Heart left ventricle (tissue), 16 donors: Measurements from ENCODE around the gene MDH2. TPM values are rescaled to one million over a fixed set of nuclear protein-coding genes. Genes with fewer than 3 reads are reported as not detected.
"Not testable (repeated sequence)": the region's sequence is repeated elsewhere in the genome, so short reads cannot be mapped to it uniquely, and the experiment has no call there.

ENCODE experiments used
- ATAC-seq, 4 donors: fragments of 200-7000 bp; cut with Tn5 transposase; one replicate each; pipeline ENCODE4 v1.9.1; 2020 to 2022; ENCODE audit warnings: moderate library complexity in 4 of 4, mild to moderate bottlenecking in 3 of 4, moderate number of reproducible peaks in 1 of 4
- DNase-seq, 5 donors: peaks; one replicate each; pipeline ENCODE4 v3.0.0-alpha.2; 2020
- H3K27ac ChIP-seq, 12 donors: fragments of 200-600 bp; sonication (generic) in 4 of 12; one replicate each; pipeline versions ENCODE4 v1.5.0 to v1.8.0; 2016 to 2022; ENCODE audit warnings: mild to moderate bottlenecking in 2 of 12
- H3K27me3 ChIP-seq, 9 donors: fragments of 200-600 bp; sonication (generic) in 2 of 9; one replicate each; pipeline versions ENCODE4 v1.5.1 to v1.8.0; 2016 to 2022; ENCODE audit warnings: mild to moderate bottlenecking in 3 of 9
- H3K36me3 ChIP-seq, 9 donors: fragments of 200-600 bp; sonication (generic) in 2 of 9; one replicate each; pipeline versions ENCODE4 v1.5.0 to v1.8.0; 2018 to 2022; ENCODE audit warnings: mild to moderate bottlenecking in 2 of 9
- H3K4me1 ChIP-seq, 12 donors: fragments of 200-600 bp; sonication (generic) in 4 of 12; one replicate each; pipeline versions ENCODE4 v1.5.0 to v1.8.0; 2016 to 2022; ENCODE audit warnings: mild to moderate bottlenecking in 3 of 12
- H3K4me3 ChIP-seq, 12 donors: fragments of 200-600 bp; sonication (generic) in 4 of 12; one replicate each; pipeline versions ENCODE4 v1.5.0 to v1.8.0; 2017 to 2022; ENCODE audit warnings: mild to moderate bottlenecking in 9 of 12, moderate library complexity in 4 of 12
- H3K9me3 ChIP-seq, 12 donors: fragments of 200-600 bp; sonication (generic) in 4 of 12; one replicate each; pipeline versions ENCODE4 v1.5.0 to v1.8.0; 2016 to 2022; ENCODE audit warnings: mild to moderate bottlenecking in 1 of 12
- CTCF ChIP-seq, 12 donors: fragments of 200-600 bp; sonication (generic) in 4 of 12; IDR thresholded peaks; one replicate each; pipeline versions ENCODE4 v1.5.0 to v1.8.0; 2018 to 2022; ENCODE audit warnings: antibody characterized with exemption in 12 of 12, mild to moderate bottlenecking in 5 of 12
- POLR2A ChIP-seq, 2 donors: fragments of 450-650 bp; IDR thresholded peaks; one replicate each; pipeline ENCODE4 v1.6.1; 2017; ENCODE audit warnings: antibody characterized with exemption in 2 of 2, mild to moderate bottlenecking in 2 of 2, moderate library complexity in 2 of 2
- whole genome bisulfite sequencing, 4 donors: extraction: QIAGEN DNeasy Blood & Tissue Kit in 2 of 4; methylation state at CpG; one replicate each; pipeline versions ENCODE4 v1.1.5 to v1.1.7; 2013 to 2018; 5-methylcytosine and 5-hydroxymethylcytosine counted together
- intact Hi-C, 10 donors: fragments of 100-400 bp; cut with DNase I; formaldehyde crosslinking; loops; one replicate each; pipeline versions ENCODE4 v1.11.1 to v1.14.2; 2022
- polyA plus RNA-seq, 2 donors: library from polyadenylated mRNA; stranded (reverse); fragments of 200-250 nt; gene quantifications; one replicate each; pipeline ENCODE4 v1.2.3, GENCODE V29; 2013
- total RNA-seq, 9 donors: library from RNA; depleted of rRNA in 2 of 9; stranded (reverse); fragments of >200 nt in 2 of 9; fragmentation: NEBNext Ultra II Directional in 3 of 9; extraction: Animal tissue kit (Norgen Biotek cat#: 25700) in 3 of 9; gene quantifications; one replicate each; pipeline versions ENCODE4 v1.1.0 to v1.2.4, GENCODE V29; 2016 to 2023
- donor health status: ischemic (EF 13 %, LVEDD 7.1; RV severe dilation, severe dysfunction).
- donor health status: healthy with polysubstance abuse.
- donor health status: DM: no; HTN: yes; CAD: no.
- donor health status: DM: no; HTN: no; CAD: no.
- donor health status: ischemic (EF 25% LVEDD 6.9; RV normal size, moderate dysfunction).
- donor health status: ischemic (EF 25% LVEDD 5.7; RV mildly dilated, moderate dysfunction).
- donor health status: healthy.
- donor health status: DM: yes; HTN: yes; CAD: no.
- donor health status: ischemic (EF 35%, LVEDD 5.7; RV mildly dilated, moderate dysfunction).
- donor health status: nonischemic (EF 11% LVEDD 7.7; RV severe dilation, severe dysfunction).
- donor health status: DM: yes; HTN: yes; CAD: no.
- donor health status: PGD.
- donor health status: ischemic (EF 29% LVEDD 5.4; RV normal size, mild dysfunction).
- donor health status: nonischemic (EF 23%, LVEDD 6.1; RV moderate dilation, normal function).

MDH2 gene
- total and polyA plus RNA-seq, 11 donors = 140 to 591 (median 393) TPM

- Histone ChIP-seq H3K27ac (no peak overlapping the region), H3K4me1 (peaks cover 0 to 5% (median 0%) of the 10 kb centered on the region in 12 donors), H3K9me3 (no peaks in the 10 kb centered on the region), H3K36me3 (peaks cover 0 to 52% (median 30%) of the 10 kb centered on the region in 9 donors), H3K27me3 (no peaks in the 10 kb centered on the region), H3K4me3 (no peak overlapping the region)
- 91 to 98% (median 96%) methylated on average over 3 of the region's 3 CpGs for WGBS, 4 donors
- intact Hi-C loops = no loop called here
- TF ChIP-seq POLR2A (IDR thresholded peaks at IDR 0.05) (no peak), CTCF (IDR thresholded peaks at IDR 0.05) (no peak)
- no peak for DNase-seq
- no peak for ATAC-seq
These were observed 45.1 kb upstream of the MDH2 start for GRCh38 chr7:76002822-76003221.

- Histone ChIP-seq H3K27me3 (no peaks in the 10 kb centered on the region), H3K9me3 (no peaks in the 10 kb centered on the region), H3K4me1 (peaks cover 0 to 3% (median 0%) of the 10 kb centered on the region in 12 donors), H3K4me3 (no peak overlapping the region), H3K27ac (no peak overlapping the region), H3K36me3 (peaks cover 0 to 52% (median 30%) of the 10 kb centered on the region in 9 donors)
- DNase-seq (no peak), ATAC-seq (no peak)
- 92 to 98% (median 94%) methylated on average over 9 to 10 of the region's 10 CpGs for WGBS, 4 donors
- intact Hi-C loops = no loop called here
- TF ChIP-seq CTCF (IDR thresholded peaks at IDR 0.05) = no peak
- no peak for TF ChIP-seq POLR2A (IDR thresholded peaks at IDR 0.05)
These were observed 44.6 kb upstream of the MDH2 start for GRCh38 chr7:76003351-76003750.

DNA sequence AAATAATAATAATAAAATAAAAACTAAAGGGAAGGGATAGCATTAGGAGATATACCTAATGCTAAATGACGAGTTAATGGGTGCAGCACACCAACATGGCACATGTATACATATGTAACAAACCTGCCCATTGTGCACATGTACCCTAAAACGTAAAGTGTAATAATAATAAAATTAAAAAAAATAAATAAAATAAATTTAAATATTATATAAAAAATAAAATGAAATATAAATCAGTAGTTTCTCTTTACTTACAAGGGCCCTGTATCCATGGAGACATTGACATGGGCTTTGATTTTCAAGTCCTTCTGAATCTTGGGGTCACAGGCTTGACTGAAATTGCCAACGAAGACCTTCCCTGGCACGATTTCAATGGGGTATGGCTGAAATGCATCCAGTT is 42.9 kb upstream of the MDH2 start:
- H3K27me3 ChIP-seq, DNase-seq, intact Hi-C loops, H3K27ac ChIP-seq, H3K4me3 ChIP-seq, ATAC-seq, H3K9me3 ChIP-seq: not testable (repeated sequence)
- Histone ChIP-seq H3K36me3 (peaks cover 0 to 46% (median 30%) of the 10 kb centered on the region in 9 donors), H3K4me1 (peaks cover 0 to 16% (median under 1%) of the 10 kb centered on the region in 12 donors)
- 85 to 92% (median 91%) methylated on average over 4 of the region's 4 CpGs for WGBS, 4 donors

- Histone ChIP-seq H3K4me1 (peaks cover 0 to 38% (median 21%) of the 10 kb centered on the region in 12 donors), H3K9me3 (no peaks in the 10 kb centered on the region), H3K27ac (peak overlapping the region in 1 of 12 donors; percentile 13), H3K27me3 (no peaks in the 10 kb centered on the region), H3K4me3 (no peak overlapping the region), H3K36me3 (peaks cover 0 to 26% (median 17%) of the 10 kb centered on the region in 9 donors)
- TF ChIP-seq CTCF (IDR thresholded peaks at IDR 0.05) (no peak), POLR2A (IDR thresholded peaks at IDR 0.05) (no peak)
- no peak for ATAC-seq
- 76 to 86% (median 82%) methylated on average over 8 of the region's 8 CpGs for WGBS, 4 donors
- no peak for DNase-seq
- intact Hi-C loops = no loop called here
These were observed 39.7 kb upstream of the MDH2 start for GRCh38 chr7:76008156-76008687.
